Ovary (tissue), 3 donors: Measurements from ENCODE around the gene SH3PXD2A.

Experiments
- EP300 ChIP-seq: sonication (generic); formaldehyde crosslinking; IDR thresholded peaks from one replicate; pipeline ENCODE4 v1.6.1; 2017; ENCODE audit warnings: antibody characterized with exemption
- POLR2A ChIP-seq: fragments of 450-650 bp; IDR thresholded peaks from one replicate; pipeline ENCODE4 v1.6.1; 2017; ENCODE audit warnings: antibody characterized with exemption, mild to moderate bottlenecking, moderate library complexity
- TF ChIP-seq, protein P1 (sequence below), 3 donors: fragments of 450-650 bp in 2 of 3; fragments of 200-600 bp in 1 of 3; IDR thresholded peaks; one replicate each; pipeline versions ENCODE4 v1.5.1 to v1.8.0; 2016 to 2022; ENCODE audit warnings: antibody characterized with exemption in 3 of 3, mild to moderate bottlenecking in 1 of 3
- donor health status: DM: no; HTN: no; CAD: no.

GRCh38 chr10:103800789-103801540 lies 54.4 kb downstream of the SH3PXD2A start:
- TF ChIP-seq POLR2A, result no peak
- TF ChIP-seq, protein P1, sequence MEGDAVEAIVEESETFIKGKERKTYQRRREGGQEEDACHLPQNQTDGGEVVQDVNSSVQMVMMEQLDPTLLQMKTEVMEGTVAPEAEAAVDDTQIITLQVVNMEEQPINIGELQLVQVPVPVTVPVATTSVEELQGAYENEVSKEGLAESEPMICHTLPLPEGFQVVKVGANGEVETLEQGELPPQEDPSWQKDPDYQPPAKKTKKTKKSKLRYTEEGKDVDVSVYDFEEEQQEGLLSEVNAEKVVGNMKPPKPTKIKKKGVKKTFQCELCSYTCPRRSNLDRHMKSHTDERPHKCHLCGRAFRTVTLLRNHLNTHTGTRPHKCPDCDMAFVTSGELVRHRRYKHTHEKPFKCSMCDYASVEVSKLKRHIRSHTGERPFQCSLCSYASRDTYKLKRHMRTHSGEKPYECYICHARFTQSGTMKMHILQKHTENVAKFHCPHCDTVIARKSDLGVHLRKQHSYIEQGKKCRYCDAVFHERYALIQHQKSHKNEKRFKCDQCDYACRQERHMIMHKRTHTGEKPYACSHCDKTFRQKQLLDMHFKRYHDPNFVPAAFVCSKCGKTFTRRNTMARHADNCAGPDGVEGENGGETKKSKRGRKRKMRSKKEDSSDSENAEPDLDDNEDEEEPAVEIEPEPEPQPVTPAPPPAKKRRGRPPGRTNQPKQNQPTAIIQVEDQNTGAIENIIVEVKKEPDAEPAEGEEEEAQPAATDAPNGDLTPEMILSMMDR (IDR thresholded peaks at IDR 0.05), result no peak
- no peak for TF ChIP-seq EP300
